ENCODE measurements around the gene TRIM44. TPM values are rescaled to one million over a fixed set of nuclear protein-coding genes. Genes with fewer than 3 reads are reported as not detected.
A peak's percentile ranks its signal among the peaks of the same experiment; 100 is the strongest.

The TRIM44 gene
- total and polyA plus RNA-seq, 10 of the 15 experiments (the other 5 are each of a cell fraction or from before 2014, with no cell fraction given): 6.7 to 93.0 (median 27.6) TPM

DNA sequence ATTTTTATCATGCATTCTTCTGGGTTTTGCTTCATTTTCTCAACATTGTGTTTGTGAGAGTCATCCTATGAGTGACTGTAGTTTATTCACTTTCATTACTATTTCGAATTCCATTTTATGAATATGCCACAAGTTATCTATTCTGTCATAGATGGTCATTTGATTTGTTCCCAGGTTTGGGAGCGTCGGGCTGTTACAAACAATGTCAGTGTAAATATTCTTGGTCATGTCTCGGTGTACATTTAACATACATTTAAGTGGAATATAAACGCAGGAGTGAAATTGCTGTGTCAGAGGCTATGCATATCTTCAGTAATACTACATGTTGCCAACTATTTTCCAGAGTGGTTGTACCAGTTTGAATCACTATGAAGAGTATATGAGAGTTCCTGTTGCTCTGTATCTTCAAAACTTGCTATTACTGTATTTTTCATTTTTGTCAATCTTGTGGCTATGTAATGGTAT is 2.4 kb downstream of the TRIM44 start:
- TF ChIP-seq CBX5 (IDR thresholded peaks at IDR 0.05; ENCODE audit: low read depth) (0 out of 2 replicates have a peak, but pooled peaks have one; percentile 22), HSF1 (IDR thresholded peaks at IDR 0.05; ENCODE audit: low read depth, low read length) (no peak), ATF2 (IDR thresholded peaks at IDR 0.05; ENCODE audit: low read length) (no peak), KLF5 (IDR thresholded peaks at IDR 0.05; ENCODE audit: partially characterized antibody) (peak; percentile 51), BACH1 (IDR thresholded peaks at IDR 0.05; ENCODE audit: borderline replicate concordance) (no peak), TARDBP (IDR thresholded peaks at IDR 0.05; ENCODE audit: borderline replicate concordance) (no peak), EGR1 (IDR thresholded peaks at IDR 0.05; ENCODE audit: borderline replicate concordance in 1 of 2, low read depth in 2 of 2, low read length in 2 of 2) (no peak), HDGF (IDR thresholded peaks at IDR 0.05) (no peak), SIN3A (IDR thresholded peaks at IDR 0.05; ENCODE audit: low read depth, low read length) (no peak), SMAD5 (IDR thresholded peaks at IDR 0.05; ENCODE audit: low read depth) (no peak)
- SMC1A ChIA-PET (ENCODE audit: uncharacterized antibody, unreplicated experiment): no interaction called here
- in situ Hi-C loops (cut with MboI): no loop called here
- RAD21 ChIA-PET (ENCODE audit: unreplicated experiment): no interaction called here
- Histone ChIP-seq H3K4me3 (peak overlapping the region; percentile 73; the same call in 1 of the 2 replicates), H3K27me3 (replicated peaks in 1 of 2; ENCODE audit: control insufficient read depth in 2 of 2, insufficient read depth in 2 of 2, low read length in 1 of 2) (no peaks in the 10 kb centered on the region), H3K4me2 (ENCODE audit: control insufficient read depth, insufficient read depth) (peak overlapping the region; percentile 79), H2AFZ (ENCODE audit: control insufficient read depth, low read depth, low read length) (no peak overlapping the region), H3K27ac (ENCODE audit: control insufficient read depth, insufficient read depth) (no peak overlapping the region), H3K79me2 (ENCODE audit: control insufficient read depth, insufficient read depth, low read length) (peaks cover 52% of the 10 kb centered on the region), H3K36me3 (ENCODE audit: control insufficient read depth in 2 of 2, insufficient read depth in 2 of 2, low read length in 1 of 2) (no peaks in the 10 kb centered on the region), H3K9me3 (replicated peaks; ENCODE audit: control insufficient read depth, insufficient read depth, low read length) (peaks cover 14% of the 10 kb centered on the region), H3K9ac (ENCODE audit: control insufficient read depth, insufficient read depth, low read length) (no peak overlapping the region), H4K20me1 (ENCODE audit: control insufficient read depth, insufficient read depth) (no peaks in the 10 kb centered on the region), H3K4me1 (ENCODE audit: control insufficient read depth, insufficient read depth, low read length) (peaks cover 7% of the 10 kb centered on the region)
- over 99% methylated on average over 5 of the region's 5 CpGs for WGBS (ENCODE audit: insufficient coverage, insufficient replicate concordance, low lambda C conversion rate, missing lambda C conversion rate)
- no peak for FAIRE-seq
- ATAC-seq: no peak
- DNase-seq (ENCODE audit: low read depth, low spot score): no peak
- POLR2A ChIA-PET: no interaction called here
- BruUV-seq (replicated peaks): no TSS peak
- intact Hi-C loops (cut with micrococcal nuclease; ENCODE audit: unreplicated experiment): no loop called here
- CTCF ChIA-PET: no interaction called here
